Upper lobe of right lung (tissue), 1 donor: Measurements from ENCODE around the gene ZNF787. TPM values are rescaled to one million over a fixed set of nuclear protein-coding genes. Genes with fewer than 3 reads are reported as not detected.

Source experiments
- ATAC-seq: fragments of 200-7000 bp; cut with Tn5 transposase; one replicate; pipeline ENCODE4 v1.9.1; 2020; ENCODE audit warnings: mild to moderate bottlenecking, moderate library complexity
- DNase-seq: peaks from one replicate; pipeline ENCODE4 v3.0.0-alpha.2; 2020
- H3K27ac ChIP-seq: fragments of 200-600 bp; one replicate; pipeline ENCODE4 v1.8.0; 2022
- H3K27me3 ChIP-seq: fragments of 200-600 bp; one replicate; pipeline ENCODE4 v1.8.0; 2022; ENCODE audit warnings: mild to moderate bottlenecking
- H3K36me3 ChIP-seq: fragments of 200-600 bp; one replicate; pipeline ENCODE4 v1.8.0; 2022
- H3K4me1 ChIP-seq: fragments of 200-600 bp; one replicate; pipeline ENCODE4 v1.8.0; 2022
- H3K4me3 ChIP-seq: fragments of 200-600 bp; one replicate; pipeline ENCODE4 v1.8.0; 2022; ENCODE audit warnings: mild to moderate bottlenecking
- H3K9me3 ChIP-seq: fragments of 200-600 bp; one replicate; pipeline ENCODE4 v1.8.0; 2022
- intact Hi-C: fragments of 100-400 bp; cut with DNase I; formaldehyde crosslinking; loops from one replicate; pipeline ENCODE4 v1.11.0; 2022
- total RNA-seq: library from RNA; stranded (reverse); fragmentation: NEBNext Ultra II Directional; extraction: Animal tissue kit (Norgen Biotek cat#: 25700); gene quantifications from one replicate; pipeline ENCODE4 v1.2.1, GENCODE V29; 2021
- TF ChIP-seq, protein P1 (sequence below): fragments of 200-600 bp; IDR thresholded peaks from one replicate; pipeline ENCODE4 v1.8.0; 2022; ENCODE audit warnings: antibody characterized with exemption
- donor health status: DM: no; HTN: yes; CAD: no; lungs with severe emphysema.

ZNF787 gene
- total RNA-seq, 1 donor from 2014 or later = 40.7 TPM

DNA sequence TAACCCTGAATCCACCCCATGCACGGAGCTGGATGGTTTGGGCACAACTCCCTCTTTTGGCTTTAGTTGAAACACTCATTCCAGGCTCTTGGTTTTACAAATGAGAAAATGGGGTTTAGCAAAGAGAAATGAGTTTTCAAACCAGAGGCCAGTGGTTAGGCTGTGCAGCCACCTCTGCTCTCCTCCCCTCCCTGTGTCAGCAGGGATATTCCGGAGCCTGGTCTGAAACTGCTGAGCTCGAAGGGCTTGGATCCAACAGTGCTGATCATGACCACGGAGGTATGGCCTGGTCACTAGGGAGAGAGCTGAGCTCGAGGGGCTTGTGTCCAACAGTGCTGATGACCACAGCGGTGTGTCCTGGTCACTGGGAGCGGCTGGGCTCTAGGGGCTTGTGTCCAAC, 41.5 kb downstream of the ZNF787 start:
- Histone ChIP-seq H3K27me3 (no peaks in the 10 kb centered on the region), H3K27ac (no peak overlapping the region), H3K4me3 (no peak overlapping the region), H3K4me1 (peaks cover 7% of the 10 kb centered on the region), H3K9me3 (no peaks in the 10 kb centered on the region), H3K36me3 (no peaks in the 10 kb centered on the region)
- intact Hi-C loops = loop anchor here (5.0 kb wide), 2 partner anchors 93 to 253 kb away; no protein-coding TSS in a partner anchor
- ATAC-seq = no peak
- DNase-seq = no peak
- TF ChIP-seq, protein P1, sequence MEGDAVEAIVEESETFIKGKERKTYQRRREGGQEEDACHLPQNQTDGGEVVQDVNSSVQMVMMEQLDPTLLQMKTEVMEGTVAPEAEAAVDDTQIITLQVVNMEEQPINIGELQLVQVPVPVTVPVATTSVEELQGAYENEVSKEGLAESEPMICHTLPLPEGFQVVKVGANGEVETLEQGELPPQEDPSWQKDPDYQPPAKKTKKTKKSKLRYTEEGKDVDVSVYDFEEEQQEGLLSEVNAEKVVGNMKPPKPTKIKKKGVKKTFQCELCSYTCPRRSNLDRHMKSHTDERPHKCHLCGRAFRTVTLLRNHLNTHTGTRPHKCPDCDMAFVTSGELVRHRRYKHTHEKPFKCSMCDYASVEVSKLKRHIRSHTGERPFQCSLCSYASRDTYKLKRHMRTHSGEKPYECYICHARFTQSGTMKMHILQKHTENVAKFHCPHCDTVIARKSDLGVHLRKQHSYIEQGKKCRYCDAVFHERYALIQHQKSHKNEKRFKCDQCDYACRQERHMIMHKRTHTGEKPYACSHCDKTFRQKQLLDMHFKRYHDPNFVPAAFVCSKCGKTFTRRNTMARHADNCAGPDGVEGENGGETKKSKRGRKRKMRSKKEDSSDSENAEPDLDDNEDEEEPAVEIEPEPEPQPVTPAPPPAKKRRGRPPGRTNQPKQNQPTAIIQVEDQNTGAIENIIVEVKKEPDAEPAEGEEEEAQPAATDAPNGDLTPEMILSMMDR = no peak

DNA sequence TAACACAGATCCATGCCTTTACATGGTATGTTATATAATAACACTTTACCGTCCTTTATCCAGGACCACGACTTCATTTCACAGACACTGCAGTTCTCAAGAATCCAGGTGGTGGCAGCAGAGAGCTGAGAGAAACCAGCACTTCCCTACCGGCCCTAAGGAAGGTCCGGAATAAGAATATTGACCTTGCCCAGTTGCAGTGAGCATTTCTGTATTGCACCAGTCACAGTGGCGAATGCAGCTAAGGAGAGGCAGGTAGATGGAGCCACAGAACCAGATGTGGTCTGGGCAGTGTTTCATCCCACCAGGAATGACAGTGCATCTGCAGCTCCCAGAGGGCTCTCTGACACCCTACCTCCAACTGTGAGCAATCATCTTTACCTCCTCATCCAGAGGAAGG, 44.6 kb downstream of the ZNF787 start:
- TF ChIP-seq, protein P1 = peak; percentile 85
- intact Hi-C loops = loop anchor here (5.0 kb wide), 2 partner anchors 96 to 256 kb away; no protein-coding TSS in a partner anchor
- Histone ChIP-seq H3K27me3 (no peaks in the 10 kb centered on the region), H3K9me3 (no peaks in the 10 kb centered on the region), H3K27ac (no peak overlapping the region), H3K36me3 (no peaks in the 10 kb centered on the region), H3K4me3 (no peak overlapping the region), H3K4me1 (peaks cover 6% of the 10 kb centered on the region)
- DNase-seq (no peak), ATAC-seq (peak; percentile 79)

DNA sequence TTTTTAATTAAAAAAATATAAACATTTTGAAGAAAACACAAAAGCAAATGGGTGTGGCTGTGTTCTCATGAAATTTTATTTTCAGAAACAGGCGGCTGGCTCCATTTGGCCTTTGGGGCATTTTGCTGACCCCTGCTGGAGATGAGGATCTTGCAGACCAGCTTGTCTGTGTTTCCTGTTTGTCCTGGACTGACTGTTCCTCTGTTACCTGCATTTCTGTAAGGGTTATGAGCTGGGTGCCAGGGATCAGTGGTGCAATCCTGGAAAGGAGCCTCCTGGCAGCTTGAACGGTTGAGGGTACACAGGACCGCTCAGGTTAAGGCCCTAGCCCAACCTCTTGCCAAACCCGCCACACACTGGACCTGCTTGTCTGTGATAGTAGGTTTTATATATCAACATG, 49.9 kb downstream of the ZNF787 start:
- no peak for ATAC-seq

DNA sequence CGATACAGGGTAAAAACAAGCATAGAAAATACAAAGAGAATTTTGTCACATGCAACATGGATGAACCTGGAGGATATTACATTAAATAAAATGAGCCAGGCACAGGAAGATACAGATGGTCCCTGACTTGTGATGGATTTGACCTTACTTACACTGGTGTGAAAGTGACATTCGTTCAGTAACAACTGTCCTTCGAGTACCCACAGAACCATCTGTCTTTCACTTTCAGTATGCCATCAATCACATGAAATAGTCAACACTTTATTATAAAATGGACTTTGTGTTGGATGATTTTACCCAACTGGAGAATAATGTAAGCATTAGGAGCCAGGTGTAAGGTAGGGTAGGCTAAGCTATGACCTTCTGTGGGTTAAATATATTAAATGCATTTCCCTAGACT, 51.5 kb downstream of the ZNF787 start:
- Histone ChIP-seq H3K9me3 (no peaks in the 10 kb centered on the region), H3K36me3 (no peaks in the 10 kb centered on the region), H3K4me1 (peaks cover 8% of the 10 kb centered on the region), H3K4me3 (no peak overlapping the region), H3K27me3 (peaks cover 18% of the 10 kb centered on the region), H3K27ac (no peak overlapping the region)
- DNase-seq (no peak), ATAC-seq (no peak)
- intact Hi-C loops = no loop called here
- TF ChIP-seq, protein P1 = no peak

More for the DNA sequence above, 49.9 kb downstream of the ZNF787 start:
- H3K27ac ChIP-seq = no peak overlapping the region
- DNase-seq = no peak
- no peaks in the 10 kb centered on the region for H3K9me3 ChIP-seq
- intact Hi-C loops = no loop called here
- H3K36me3 ChIP-seq = no peaks in the 10 kb centered on the region
- no peak overlapping the region for H3K4me3 ChIP-seq
- H3K4me1 ChIP-seq = peaks cover 6% of the 10 kb centered on the region
- TF ChIP-seq, protein P1 = no peak
- H3K27me3 ChIP-seq = peaks cover 10% of the 10 kb centered on the region

DNA sequence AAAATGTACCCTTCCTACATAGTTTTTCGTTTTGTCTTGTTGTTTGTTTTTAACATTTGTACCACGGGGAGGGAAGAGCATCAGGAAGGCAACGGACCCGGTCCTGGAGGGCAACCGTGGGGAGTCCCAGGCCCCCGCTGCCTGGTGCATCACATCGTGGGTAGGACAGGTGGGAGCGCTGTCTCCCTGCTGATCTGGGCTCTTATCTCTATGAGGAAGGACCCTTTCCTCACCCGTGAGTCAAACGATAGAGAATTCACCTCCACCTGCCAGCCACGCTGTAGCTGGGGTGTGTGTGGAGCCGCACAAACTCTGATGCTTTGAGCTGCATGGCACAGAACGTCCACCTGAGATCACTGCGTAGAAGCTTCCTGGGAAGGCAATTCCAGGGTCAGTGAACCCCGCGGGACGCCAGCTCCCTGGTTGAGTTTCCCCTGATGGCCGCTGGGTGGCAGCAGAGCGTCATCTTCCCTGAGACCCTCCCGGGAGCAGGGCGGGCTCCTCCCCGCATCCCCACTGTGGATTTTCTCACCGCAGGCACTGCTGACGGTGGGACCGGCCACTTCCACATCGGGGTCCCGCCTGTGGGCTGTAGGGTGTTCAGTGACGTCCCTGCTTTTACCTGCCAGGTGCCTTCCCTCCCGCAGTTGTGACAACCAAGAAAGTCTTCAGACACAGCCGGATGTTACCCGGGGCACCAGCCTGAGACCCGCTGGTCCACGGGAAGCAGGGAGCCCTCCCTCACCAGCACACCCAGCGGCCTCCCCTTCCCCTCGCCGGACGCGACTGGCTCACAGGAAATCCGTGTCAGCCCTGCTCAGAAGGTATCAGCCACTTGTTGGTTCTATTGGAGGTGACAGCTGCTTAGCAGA, 54.7 kb downstream of the ZNF787 start:
- DNase-seq (peak; percentile 83), ATAC-seq (peak; percentile 94)
- peak overlapping the region; percentile 24 for H3K4me3 ChIP-seq
- peaks cover 8% of the 10 kb centered on the region for H3K4me1 ChIP-seq
- TF ChIP-seq, protein P1 = peak; percentile 92
- H3K9me3 ChIP-seq = no peaks in the 10 kb centered on the region
- no peak overlapping the region for H3K27ac ChIP-seq
- H3K36me3 ChIP-seq = no peaks in the 10 kb centered on the region
- intact Hi-C loops = no loop called here
- H3K27me3 ChIP-seq = peaks cover 18% of the 10 kb centered on the region
